ENCODE data around the gene TBC1D8. TPM values are rescaled to one million over a fixed set of nuclear protein-coding genes. Genes with fewer than 3 reads are reported as not detected.

Gene TBC1D8
- total RNA-seq, 1 donor from 2014 or later, result 62.4 TPM

Other genes with a start within 250 kb of the TBC1D8 start
- gene RPL31, start 149.1 kb downstream of the TBC1D8 start, total RNA-seq, result 843 and 902 TPM in 2 replicates
- 18.1 and 18.5 TPM in 2 replicates for gene CNOT11, start 101.5 kb upstream of the TBC1D8 start, total RNA-seq
- gene RNF149, start 157.3 kb upstream of the TBC1D8 start, total RNA-seq, result 31.7 and 38.4 TPM in 2 replicates
- gene CREG2, start 236.1 kb upstream of the TBC1D8 start, total RNA-seq, result 0.39 and 0.51 TPM in 2 replicates